Measurements from ENCODE around the gene BTBD2.

DNA sequence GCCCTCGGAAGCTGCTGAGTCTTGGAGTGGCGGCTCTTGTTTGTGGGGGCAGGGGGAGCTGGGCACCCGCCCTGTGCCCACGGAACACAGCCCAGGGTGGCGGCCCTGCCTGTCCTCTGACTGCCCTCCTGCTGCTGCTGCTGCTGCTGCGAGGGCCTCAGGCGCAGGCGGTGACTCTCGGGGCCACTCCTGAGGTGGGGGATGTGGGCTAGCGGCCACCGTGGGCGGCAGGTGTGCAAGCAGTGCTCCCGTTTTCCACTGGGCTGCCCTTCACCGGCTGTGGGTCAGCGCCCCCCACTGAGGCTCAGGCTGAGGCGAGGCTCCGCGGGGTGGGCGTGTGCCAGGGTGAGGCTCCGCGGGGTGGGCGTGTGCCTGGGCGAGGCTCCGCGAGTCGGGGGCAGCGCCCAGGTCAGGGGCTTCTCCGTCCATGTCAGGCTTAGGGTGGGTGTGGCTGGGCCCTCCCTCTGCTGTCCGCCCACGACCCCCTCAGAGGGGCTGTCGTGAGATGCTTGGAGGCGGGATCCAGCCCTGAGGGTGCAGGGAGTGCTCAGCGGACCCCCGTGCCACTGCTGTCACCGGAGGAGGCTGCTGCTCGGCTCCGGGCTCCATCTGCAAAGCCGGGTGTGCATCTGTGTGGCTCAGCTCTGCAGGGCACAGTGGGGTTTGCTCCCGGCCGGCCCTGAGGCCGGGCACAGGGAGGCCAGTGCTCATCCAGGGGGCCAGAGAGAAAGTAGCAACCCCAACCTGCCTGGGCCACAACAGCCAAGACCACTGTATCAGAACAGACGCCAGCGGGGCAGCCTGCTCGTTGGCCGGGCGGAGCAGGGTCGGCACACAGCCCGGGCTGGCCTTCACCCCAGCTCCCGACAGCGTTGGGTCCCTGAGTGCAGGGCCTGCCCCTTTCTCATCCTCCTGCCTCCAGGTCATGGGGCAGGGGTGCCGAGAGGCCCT, 60.1 kb downstream of the BTBD2 start:
- TF ChIP-seq, protein P1, sequence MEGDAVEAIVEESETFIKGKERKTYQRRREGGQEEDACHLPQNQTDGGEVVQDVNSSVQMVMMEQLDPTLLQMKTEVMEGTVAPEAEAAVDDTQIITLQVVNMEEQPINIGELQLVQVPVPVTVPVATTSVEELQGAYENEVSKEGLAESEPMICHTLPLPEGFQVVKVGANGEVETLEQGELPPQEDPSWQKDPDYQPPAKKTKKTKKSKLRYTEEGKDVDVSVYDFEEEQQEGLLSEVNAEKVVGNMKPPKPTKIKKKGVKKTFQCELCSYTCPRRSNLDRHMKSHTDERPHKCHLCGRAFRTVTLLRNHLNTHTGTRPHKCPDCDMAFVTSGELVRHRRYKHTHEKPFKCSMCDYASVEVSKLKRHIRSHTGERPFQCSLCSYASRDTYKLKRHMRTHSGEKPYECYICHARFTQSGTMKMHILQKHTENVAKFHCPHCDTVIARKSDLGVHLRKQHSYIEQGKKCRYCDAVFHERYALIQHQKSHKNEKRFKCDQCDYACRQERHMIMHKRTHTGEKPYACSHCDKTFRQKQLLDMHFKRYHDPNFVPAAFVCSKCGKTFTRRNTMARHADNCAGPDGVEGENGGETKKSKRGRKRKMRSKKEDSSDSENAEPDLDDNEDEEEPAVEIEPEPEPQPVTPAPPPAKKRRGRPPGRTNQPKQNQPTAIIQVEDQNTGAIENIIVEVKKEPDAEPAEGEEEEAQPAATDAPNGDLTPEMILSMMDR (IDR thresholded peaks at IDR 0.05), result no peak
- TF ChIP-seq POLR2A (IDR thresholded peaks at IDR 0.05; ENCODE audit: low read depth) (no peak), POLR2AphosphoS5 (IDR thresholded peaks at IDR 0.05) (no peak)

Measured in esophagus muscularis mucosa (tissue), 3 donors.